GM12875 (cell line): Measurements from ENCODE around the gene PM20D1.
"Not testable (repeated sequence)": the region's sequence is repeated elsewhere in the genome, so short reads cannot be mapped to it uniquely, and the experiment has no call there.

Experiments
- H3K4me3 ChIP-seq: one replicate; pipeline ENCODE4 v1.5.1; 2011; ENCODE audit warnings: low read depth, low read length, control low read depth
- TF ChIP-seq, protein P1 (sequence below): IDR thresholded peaks from 2 replicates; pipeline ENCODE4 v1.5.1; 2011; ENCODE audit warnings: low read depth, mild to moderate bottlenecking, control low read depth, inconsistent platforms, low read length, moderate library complexity, borderline replicate concordance; ENCODE audit not compliant: insufficient read depth

PM20D1 gene

DNA sequence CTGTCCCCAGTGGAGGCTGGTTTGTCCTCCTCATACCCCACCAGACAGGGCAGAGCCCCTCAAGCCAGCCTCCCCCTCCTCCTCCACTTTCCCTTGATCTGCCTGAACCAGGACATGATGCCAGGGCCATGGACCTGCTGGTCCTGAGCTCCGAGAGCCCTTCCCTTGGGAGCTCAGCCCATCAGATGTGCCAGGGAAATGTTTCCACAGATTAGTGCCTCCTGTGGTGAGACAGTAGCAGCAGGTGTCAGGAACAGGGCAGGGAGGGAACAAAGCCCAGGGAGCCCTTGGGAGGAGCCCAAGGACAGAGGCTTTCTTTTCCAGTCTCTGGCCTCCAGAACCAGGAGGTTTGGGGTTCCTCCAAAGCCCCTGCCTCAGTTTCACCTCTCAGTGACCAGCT is 22.3 kb downstream of the PM20D1 start:
- TF ChIP-seq, protein P1, sequence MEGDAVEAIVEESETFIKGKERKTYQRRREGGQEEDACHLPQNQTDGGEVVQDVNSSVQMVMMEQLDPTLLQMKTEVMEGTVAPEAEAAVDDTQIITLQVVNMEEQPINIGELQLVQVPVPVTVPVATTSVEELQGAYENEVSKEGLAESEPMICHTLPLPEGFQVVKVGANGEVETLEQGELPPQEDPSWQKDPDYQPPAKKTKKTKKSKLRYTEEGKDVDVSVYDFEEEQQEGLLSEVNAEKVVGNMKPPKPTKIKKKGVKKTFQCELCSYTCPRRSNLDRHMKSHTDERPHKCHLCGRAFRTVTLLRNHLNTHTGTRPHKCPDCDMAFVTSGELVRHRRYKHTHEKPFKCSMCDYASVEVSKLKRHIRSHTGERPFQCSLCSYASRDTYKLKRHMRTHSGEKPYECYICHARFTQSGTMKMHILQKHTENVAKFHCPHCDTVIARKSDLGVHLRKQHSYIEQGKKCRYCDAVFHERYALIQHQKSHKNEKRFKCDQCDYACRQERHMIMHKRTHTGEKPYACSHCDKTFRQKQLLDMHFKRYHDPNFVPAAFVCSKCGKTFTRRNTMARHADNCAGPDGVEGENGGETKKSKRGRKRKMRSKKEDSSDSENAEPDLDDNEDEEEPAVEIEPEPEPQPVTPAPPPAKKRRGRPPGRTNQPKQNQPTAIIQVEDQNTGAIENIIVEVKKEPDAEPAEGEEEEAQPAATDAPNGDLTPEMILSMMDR: no peak
- no peak overlapping the region for H3K4me3 ChIP-seq

DNA sequence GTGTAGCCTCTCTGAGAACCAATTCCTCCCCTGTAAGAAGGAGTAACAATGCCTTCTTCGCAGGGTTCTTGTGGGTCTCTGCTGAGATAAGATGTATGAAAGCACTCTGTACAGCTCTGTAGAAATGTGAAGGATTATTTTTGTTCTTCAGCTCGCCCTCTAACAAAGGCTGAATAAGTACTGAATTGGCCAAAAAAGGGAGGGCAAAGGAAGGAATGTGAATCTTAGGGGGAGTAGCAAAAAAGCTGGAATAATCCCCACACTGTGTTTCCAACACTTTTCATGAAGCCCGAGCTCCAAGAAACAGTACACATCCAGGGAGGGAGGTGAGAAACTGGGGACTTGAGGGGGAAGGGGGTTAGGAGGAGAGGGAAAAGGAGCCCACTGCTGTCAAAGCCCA is 22.9 kb downstream of the PM20D1 start:
- H3K4me3 ChIP-seq: no peak overlapping the region

DNA sequence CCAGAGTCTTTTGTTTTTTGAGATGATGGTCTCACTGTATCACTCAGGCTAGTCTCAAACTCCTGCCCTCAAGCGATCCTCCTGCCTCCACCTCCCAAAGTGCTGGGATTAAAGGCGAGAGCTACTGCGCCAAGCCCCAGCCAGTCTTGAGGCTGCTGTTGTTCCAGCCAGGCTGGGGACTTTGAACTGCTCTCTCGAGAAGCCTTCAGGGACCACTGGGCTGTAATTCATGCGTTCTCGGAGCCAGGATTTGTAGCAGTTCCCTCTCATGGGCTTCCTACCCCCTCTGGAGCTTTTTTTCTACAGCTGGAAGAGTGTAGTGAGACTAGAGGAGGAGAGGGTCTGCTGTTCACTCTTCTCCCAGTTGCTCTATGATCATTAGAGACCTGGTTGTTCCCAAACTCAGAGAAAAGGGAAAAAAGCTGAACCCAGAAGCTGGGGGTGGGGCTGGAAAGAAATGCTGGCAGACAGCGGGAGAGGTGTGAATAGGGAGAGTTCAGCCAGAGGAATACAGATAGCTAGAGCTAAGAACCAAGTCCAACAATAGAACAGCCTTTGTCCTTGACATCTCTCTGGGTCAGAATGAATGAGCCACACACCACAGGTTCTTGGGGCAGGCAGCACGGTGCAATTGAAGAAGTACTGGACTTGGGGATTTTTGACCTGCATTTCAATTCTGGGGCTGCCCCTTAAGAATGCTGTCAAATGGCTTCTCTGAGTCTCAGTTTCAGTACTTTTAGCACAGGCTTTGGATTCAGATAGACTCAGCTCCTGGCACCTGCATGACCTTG is 23.7 kb downstream of the PM20D1 start:
- TF ChIP-seq, protein P1: no peak
- H3K4me3 ChIP-seq: no peak overlapping the region

More for the DNA sequence above, 22.9 kb downstream of the PM20D1 start:
- TF ChIP-seq, protein P1: no peak

DNA sequence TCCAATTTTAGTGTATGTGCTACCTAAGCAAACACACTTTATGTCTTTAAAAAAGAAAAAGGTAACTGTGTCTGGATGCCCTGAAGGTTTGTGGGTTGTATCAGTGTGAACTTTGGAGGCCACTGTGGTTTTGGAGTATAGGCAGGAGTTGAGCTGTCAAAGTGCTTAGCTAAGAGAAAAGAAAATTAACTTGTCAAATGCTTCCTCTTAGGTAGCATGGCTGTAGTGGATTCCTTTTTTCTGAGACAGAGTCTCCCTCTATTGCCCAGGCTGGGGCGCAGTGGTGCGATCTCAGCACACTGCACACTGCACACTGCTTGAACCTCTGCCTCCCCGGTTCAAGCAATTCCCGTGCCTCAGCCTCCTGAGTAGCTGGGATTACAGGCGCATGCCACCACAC is 25.8 kb downstream of the PM20D1 start:
- TF ChIP-seq, protein P1: no peak
- no peak overlapping the region for H3K4me3 ChIP-seq

DNA sequence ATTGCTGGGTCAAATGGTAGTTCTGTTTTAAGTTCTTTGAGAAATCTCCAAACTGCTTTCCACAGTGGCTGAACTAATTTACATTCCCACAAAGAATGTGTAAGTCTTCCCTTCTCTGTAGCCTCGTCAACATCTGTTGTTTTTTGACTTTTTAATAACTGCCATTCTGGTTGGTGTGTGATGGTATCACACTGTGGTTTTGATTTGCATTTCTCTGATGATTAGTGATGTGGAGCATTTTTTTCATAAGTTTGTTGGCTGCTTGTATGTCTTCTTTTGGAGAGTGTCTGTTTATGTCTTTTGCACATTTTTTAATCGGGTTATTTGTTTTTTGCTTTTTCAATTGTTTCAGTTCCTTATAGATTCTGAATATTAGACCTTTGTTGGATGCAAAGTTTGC is 26.7 kb downstream of the PM20D1 start:
- not testable (repeated sequence) for H3K4me3 ChIP-seq

DNA sequence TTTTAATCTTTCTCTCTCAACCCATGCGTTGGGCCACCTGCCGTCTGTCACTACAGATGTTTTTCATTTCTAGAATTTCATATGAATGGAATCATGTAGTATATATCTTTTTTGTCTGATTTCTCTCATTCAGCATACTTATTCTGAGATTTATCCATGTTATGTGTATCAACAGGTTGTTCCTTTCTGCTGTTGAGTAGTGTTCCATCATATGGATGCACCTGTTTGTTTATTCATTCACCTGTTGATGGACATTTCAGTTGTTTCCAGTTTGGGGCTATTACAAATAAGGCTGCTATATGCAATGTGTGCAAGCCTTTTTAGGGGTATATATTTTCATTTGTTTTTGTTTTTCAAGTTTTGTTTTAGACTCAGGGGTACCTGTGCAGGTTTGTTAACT is 27.5 kb downstream of the PM20D1 start:
- TF ChIP-seq, protein P1: no peak
- no peak overlapping the region for H3K4me3 ChIP-seq

DNA sequence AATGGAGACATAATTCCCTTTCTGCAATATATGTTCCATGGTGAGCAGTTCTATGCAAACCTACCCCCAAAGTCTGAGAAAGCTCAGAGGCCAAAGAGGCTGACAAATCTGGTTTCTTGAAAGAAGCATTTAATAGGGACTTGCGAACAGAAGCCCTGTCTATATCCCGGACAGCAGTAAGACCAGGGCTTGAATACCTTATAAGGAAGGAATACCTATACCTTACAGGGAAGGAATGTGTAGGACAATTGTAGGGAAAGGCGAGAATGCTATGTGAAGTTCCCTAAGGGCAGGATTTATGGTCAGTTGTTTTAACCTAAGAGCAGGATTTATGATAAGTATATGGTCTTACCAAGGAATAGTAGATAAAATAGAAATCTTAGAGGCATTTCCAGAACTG is 31.9 kb downstream of the PM20D1 start:
- TF ChIP-seq, protein P1: no peak
- H3K4me3 ChIP-seq: no peak overlapping the region
